Limb (tissue), 2 donors: ENCODE measurements around the gene PZP.
"Not testable (repeated sequence)": the region's sequence is repeated elsewhere in the genome, so short reads cannot be mapped to it uniquely, and the experiment has no call there.

Source experiments
- DNase-seq, 2 donors: peaks; one replicate each; pipeline ENCODE4 v3.0.0-alpha.2; 2016; ENCODE audit errors: extremely low spot score in 2 of 2

Gene PZP

GRCh38 chr12:9184276-9184675 lies 23.9 kb downstream of the PZP start:
- DNase-seq = no peak

DNA sequence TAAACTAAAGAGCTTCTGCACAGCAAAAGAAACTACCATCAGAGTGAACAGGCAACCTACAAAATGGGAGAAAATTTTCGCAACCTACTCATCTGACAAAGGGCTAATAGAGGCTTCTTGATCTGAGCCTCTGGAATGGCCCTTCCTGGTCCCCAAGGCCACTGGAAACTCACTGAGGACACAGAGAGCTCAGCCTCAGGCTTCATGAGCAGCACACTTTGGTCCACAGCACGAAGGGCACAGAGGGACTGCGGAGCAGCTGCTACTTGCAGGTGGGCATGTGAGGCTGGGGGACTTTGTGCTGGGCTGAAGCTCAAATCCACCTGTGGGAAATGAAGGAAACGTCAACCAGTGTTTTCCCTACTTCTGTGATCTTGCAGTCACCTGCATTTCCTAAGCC lies 27.4 kb downstream of the PZP start:
- DNase-seq = no peak

DNA sequence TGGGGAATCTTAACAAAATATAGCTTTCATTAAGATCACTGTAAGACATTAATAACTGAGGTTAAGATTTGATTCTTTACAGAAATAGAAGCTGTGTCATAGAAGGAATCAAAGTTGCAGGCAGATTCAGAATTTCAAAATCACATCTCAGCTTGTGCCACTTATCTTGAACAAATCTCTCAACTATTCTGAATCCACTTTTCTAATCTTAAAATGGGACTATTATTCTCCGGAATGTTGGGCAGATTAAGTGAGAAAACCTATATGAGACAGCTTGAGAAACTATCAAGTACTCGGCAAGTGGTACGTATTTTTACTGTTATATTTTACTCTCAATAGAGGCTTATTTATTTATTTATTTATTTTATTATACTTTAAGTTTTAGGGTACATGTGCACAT lies 28.4 kb downstream of the PZP start:
- DNase-seq = no peak

DNA sequence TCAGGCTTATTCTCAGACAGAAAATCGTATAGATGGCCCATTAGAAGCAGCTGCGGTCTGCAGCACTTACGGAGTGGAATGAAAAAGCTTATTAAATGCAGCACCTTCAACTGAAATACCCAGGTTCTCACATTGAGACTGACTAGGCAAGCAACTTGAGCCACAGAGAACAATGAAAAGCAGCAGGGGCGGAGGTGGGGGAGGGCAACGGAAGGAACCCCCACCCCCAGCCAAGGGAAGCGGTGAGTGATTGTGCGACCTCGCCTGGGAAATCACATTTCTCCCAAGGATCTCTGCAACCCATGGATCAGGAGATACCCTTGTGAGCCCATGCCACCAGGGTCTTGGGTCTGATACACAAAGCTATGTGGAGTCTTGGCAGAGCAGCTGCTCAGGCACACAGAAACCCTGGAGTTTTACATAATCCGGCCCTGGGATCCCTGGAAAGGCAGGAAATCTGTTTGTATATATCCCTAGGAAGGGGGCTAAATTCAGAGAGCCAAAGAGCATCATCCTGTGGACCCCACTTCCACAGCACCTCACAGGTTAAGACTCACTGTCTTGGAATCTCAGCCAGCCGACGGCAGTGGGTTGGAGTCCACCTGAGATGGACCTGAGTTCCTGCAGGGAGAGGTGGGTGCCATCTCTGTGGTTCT lies 38.1 kb downstream of the PZP start:
- no peak for DNase-seq

GRCh38 chr12:9167345-9167744 lies 40.9 kb downstream of the PZP start:
- not testable (repeated sequence) for DNase-seq

GRCh38 chr12:9163392-9163791 lies 44.8 kb downstream of the PZP start:
- no peak for DNase-seq

GRCh38 chr12:9156119-9156518 lies 52.1 kb downstream of the PZP start:
- no peak for DNase-seq

- DNase-seq = no peak
Measured at GRCh38 chr12:9149372-9149771, 58.8 kb downstream of the PZP start.

- no peak for DNase-seq
Measured at GRCh38 chr12:9148926-9149325, 59.3 kb downstream of the PZP start.

- no peak for DNase-seq
Measured at GRCh38 chr12:9147461-9147860, 60.7 kb downstream of the PZP start.

GRCh38 chr12:9144730-9145106 lies 63.5 kb downstream of the PZP start:
- no peak for DNase-seq

DNA sequence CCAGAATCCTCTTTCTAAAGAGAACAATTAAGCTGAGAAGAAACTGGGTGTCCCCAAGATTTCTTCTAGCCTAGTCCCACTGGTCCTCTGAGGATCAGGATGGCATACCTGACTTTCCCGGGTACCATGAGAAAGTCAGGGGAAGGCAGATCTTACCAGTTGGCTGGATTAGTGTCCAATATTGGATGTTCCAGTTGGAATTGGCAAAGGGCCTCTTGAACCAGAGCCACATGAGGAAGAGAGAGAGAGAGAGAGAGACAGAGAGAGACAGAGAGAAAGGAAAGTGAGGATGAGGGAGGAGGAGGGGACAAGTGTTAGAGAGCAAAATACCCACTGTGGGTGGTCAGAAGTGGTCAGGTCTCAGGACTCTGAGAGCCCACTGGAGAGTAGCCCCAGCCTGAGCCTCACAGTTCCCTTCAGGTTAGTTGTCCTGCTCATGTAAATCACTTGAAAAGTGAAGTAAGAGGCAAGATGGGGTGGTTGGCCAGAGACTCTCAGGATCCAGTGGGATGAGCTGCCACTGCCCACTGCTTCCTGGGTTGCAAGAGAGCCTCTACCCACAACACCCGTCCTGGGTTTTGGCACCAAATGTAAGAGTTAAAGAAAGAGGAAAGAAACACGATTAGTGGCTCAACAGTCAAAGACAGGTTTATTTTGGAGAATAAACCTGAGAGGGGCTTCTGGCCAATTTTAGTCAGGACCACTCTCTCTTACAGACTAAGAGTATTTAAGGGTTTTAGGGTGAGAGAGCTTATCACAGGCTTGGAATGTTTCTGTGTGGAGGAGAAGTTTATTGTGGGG lies 64.1 kb downstream of the PZP start:
- DNase-seq = no peak

DNA sequence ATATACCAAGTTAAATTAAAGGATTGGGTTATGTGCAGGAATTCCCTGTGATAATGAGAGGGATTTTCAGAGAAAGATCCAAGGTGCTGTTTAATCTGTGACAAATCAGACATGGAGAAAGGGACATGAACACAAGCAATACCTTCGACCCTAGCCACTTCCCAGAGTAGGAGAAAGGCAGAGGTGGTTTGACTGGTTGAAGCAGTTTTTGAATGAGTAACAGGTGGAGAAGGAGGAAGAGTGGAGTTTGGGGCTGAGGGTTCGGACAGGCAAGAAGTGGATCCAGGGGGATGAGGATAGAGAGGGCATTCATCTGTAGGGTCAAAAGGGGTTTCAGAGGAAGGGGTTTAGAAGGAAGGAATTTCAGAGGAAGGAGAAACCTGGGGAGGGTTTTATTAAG lies 65.1 kb downstream of the PZP start:
- DNase-seq = no peak

DNA sequence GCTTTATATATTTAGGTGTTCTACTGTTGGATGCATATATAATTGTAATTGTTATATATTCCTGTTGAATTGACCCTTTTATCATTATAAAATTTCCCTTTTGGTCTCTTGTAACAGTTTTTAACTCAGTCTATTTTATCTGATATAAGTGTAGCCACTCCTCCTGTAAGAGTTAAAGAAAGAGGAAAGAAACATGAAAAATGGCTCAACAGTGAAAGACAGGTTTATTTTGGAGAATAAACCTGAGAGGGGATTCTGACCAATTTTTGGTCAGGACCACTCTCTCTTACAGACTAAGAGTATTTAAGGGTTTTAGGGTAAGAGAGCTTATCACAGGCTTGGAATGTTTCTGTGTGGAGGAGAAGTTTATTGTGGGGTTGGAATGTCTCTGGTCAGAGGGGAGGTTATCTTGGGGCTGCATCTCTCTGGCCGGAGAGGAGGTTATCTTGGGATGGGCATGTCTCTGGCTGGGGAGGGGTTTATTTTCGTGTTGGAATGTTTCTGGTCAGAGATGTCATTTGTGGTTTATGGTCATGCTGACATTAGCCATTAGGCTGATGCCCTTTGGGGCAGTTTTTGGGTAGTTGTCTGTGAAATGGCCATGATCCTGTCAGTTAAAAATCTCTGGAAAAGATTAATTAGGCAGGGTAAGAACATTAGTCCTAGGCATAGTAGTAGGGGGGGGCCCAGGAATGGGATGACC lies 68.5 kb downstream of the PZP start:
- not testable (repeated sequence) for DNase-seq

- DNase-seq = no peak
Measured at GRCh38 chr12:9135903-9136310, 72.3 kb downstream of the PZP start.

GRCh38 chr12:9134981-9135628 lies 73.1 kb downstream of the PZP start:
- no peak for DNase-seq

DNA sequence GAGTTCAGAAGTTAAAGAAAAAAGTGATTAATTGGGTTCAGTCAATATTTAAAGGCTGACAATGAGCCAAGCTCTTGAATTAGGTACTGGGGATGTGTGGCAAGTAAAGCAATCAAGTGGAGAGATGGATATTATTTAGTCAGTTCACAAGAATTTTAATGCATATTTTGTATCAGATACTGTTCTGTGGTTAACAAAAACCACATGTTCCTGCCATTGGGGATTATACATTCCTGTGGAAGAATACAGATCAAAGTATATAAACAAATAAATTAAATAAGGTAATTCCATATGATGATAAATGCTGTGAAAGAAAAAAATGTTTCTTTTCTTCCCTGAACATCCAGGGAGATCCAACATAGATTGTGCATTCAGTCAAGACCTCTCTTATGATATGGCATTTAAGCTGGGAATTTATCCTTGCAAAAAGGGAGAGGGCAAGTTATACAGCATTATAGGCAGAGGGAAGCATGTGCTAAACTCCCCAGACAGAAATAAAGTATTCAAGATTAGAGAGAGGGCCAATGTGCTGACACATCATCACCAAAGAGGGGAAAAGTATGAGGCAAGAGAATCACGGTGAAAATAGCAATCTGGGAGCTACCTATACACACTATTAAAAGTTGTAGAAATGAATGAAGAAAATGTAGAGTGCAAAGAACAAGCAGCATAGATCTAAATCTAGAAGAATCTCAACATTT lies 74.8 kb downstream of the PZP start:
- no peak for DNase-seq

DNA sequence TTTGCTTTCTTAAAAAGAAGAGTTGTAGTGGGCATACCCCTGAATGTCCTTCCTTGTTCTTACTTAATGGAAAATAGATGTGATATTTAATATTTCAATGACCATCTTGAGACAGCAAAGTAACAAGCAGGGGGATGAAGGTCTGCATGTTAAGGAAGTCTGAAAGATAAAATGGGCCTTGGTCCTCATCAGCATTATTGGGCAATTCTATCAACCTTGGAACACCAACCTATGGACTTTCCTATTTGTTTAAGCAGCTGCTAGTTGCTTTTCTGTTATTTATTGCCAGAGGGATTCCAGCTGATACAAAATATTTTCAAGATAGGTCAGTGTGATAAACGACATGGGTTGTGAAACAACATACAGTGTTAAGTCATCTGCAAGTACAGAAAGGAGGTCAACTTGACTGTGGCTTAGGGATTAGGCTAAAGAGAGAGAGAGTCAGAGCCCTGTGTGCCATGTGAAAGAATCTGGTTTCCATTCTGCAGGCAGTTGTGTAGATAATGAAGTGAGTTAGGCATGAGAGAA lies 76.1 kb downstream of the PZP start:
- DNase-seq = no peak

GRCh38 chr12:9130244-9130643 lies 78.0 kb downstream of the PZP start:
- no peak for DNase-seq

- DNase-seq = no peak
Measured at GRCh38 chr12:9127936-9128663, 80.1 kb downstream of the PZP start.

DNA sequence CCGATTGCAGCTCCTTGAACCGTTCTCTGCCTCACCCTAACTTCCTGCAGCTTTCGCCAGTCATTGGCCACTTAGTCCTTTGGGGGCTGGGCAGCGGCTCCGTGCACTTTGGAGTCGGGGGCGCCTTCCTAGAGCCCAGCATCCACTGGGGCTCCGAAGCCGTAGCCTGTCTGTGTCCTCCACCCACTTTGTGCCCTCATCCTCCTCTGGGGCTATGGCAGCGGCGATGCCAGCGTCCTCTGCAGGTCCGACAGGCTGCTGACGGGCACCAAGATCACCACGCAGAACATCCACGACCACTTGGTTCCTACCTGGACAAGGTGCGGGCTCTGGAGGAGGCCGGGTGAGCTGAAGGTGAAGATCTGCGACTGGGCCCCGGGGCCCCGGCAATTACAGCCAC lies 80.7 kb downstream of the PZP start:
- no peak for DNase-seq
